Activated naive CD8-positive, alpha-beta T cell treated with anti-CD3 and anti-CD28 coated beads for 36 hours (primary cell): ENCODE results near the gene ACBD4. TPM values are rescaled to one million over a fixed set of nuclear protein-coding genes. Genes with fewer than 3 reads are reported as not detected.

Experiments
- DNase-seq: peaks from one replicate; pipeline ENCODE4 v3.0.0; 2021
- H3K27ac Mint-ChIP-seq: one replicate; pipeline ENCODE4 v1.8.0; 2022; ENCODE audit warnings: mild to moderate bottlenecking, moderate library complexity, mixed read lengths
- H3K27me3 Mint-ChIP-seq: one replicate; pipeline ENCODE4 v1.8.0; 2022; ENCODE audit warnings: mild to moderate bottlenecking, mixed read lengths
- H3K36me3 Mint-ChIP-seq: one replicate; pipeline ENCODE4 v1.8.0; 2021; ENCODE audit warnings: mild to moderate bottlenecking, mixed read lengths
- H3K4me1 Mint-ChIP-seq: one replicate; pipeline ENCODE4 v1.8.0; 2021; ENCODE audit warnings: mixed read lengths
- H3K4me3 Mint-ChIP-seq: one replicate; pipeline ENCODE4 v1.8.0; 2022; ENCODE audit warnings: mild to moderate bottlenecking, moderate library complexity, mixed read lengths
- H3K9me3 Mint-ChIP-seq: one replicate; pipeline ENCODE4 v1.8.0; 2022; ENCODE audit warnings: mixed read lengths
- total RNA-seq, 2 experiments: library from RNA; stranded (reverse); gene quantifications; one replicate each; pipeline ENCODE4 v1.2.3, GENCODE V29; 2021

The ACBD4 gene
- total RNA-seq: 1 to 10 TPM; 8.6 to 8.9 TPM

GRCh38 chr17:45135192-45135977, at the start of gene ACBD4:
TSS of gene ACBD4 (plus strand) at chr17:45135687. CDS start at chr17:45136145, 458 bp downstream.
- H3K27me3 Mint-ChIP-seq: peaks cover 6% of the 10 kb centered on the region
- DNase-seq: peak; percentile 95
- H3K9me3 Mint-ChIP-seq: no peaks in the 10 kb centered on the region

GRCh38 chr17:45086391-45086790, 49.1 kb upstream of the ACBD4 start:
- H3K36me3 Mint-ChIP-seq: peaks cover 21% of the 10 kb centered on the region
- H3K27me3 Mint-ChIP-seq: no peaks in the 10 kb centered on the region
- no peaks in the 10 kb centered on the region for H3K4me1 Mint-ChIP-seq
- no peak overlapping the region for H3K4me3 Mint-ChIP-seq
- no peaks in the 10 kb centered on the region for H3K9me3 Mint-ChIP-seq
- H3K27ac Mint-ChIP-seq: no peak overlapping the region
- no peak for DNase-seq

More at GRCh38 chr17:45135192-45135977, at the start of gene ACBD4:
- H3K4me1 Mint-ChIP-seq: peaks cover 10% of the 10 kb centered on the region
- no peaks in the 10 kb centered on the region for H3K36me3 Mint-ChIP-seq
- peak within 1 kb of the TSS; percentile 90 for H3K4me3 Mint-ChIP-seq
- peak within 1 kb of the TSS; percentile 78 for H3K27ac Mint-ChIP-seq

- Mint-ChIP-seq H3K27ac (no peak overlapping the region), H3K4me1 (no peaks in the 10 kb centered on the region), H3K4me3 (no peak overlapping the region), H3K27me3 (no peaks in the 10 kb centered on the region), H3K9me3 (no peaks in the 10 kb centered on the region), H3K36me3 (peaks cover 21% of the 10 kb centered on the region)
- DNase-seq: no peak
Measured at GRCh38 chr17:45086865-45087503, 48.5 kb upstream of the ACBD4 start.

- Mint-ChIP-seq H3K4me3 (no peak overlapping the region), H3K27ac (no peak overlapping the region), H3K9me3 (no peaks in the 10 kb centered on the region), H3K36me3 (peaks cover 24% of the 10 kb centered on the region), H3K4me1 (no peaks in the 10 kb centered on the region), H3K27me3 (no peaks in the 10 kb centered on the region)
- no peak for DNase-seq
Measured at GRCh38 chr17:45087504-45087975, 47.9 kb upstream of the ACBD4 start.

- Mint-ChIP-seq H3K4me1 (no peaks in the 10 kb centered on the region), H3K27me3 (no peaks in the 10 kb centered on the region), H3K36me3 (peaks cover 24% of the 10 kb centered on the region), H3K4me3 (no peak overlapping the region), H3K9me3 (no peaks in the 10 kb centered on the region), H3K27ac (no peak overlapping the region)
- DNase-seq: no peak
Measured at GRCh38 chr17:45087978-45088377, 47.5 kb upstream of the ACBD4 start.

GRCh38 chr17:45088741-45089140, 46.7 kb upstream of the ACBD4 start:
- Mint-ChIP-seq H3K4me1 (no peaks in the 10 kb centered on the region), H3K27me3 (no peaks in the 10 kb centered on the region), H3K27ac (peak overlapping the region; percentile 62), H3K9me3 (no peaks in the 10 kb centered on the region), H3K4me3 (no peak overlapping the region), H3K36me3 (peaks cover 25% of the 10 kb centered on the region)
- no peak for DNase-seq

- Mint-ChIP-seq H3K27me3 (no peaks in the 10 kb centered on the region), H3K27ac (no peak overlapping the region), H3K4me3 (no peak overlapping the region), H3K36me3 (peaks cover 34% of the 10 kb centered on the region), H3K9me3 (no peaks in the 10 kb centered on the region), H3K4me1 (no peaks in the 10 kb centered on the region)
- no peak for DNase-seq
Measured at GRCh38 chr17:45090711-45091110, 44.8 kb upstream of the ACBD4 start.

- H3K9me3 Mint-ChIP-seq: no peaks in the 10 kb centered on the region
- no peaks in the 10 kb centered on the region for H3K27me3 Mint-ChIP-seq
- no peak for DNase-seq
- H3K36me3 Mint-ChIP-seq: peaks cover 40% of the 10 kb centered on the region
- no peak overlapping the region for H3K4me3 Mint-ChIP-seq
- no peaks in the 10 kb centered on the region for H3K4me1 Mint-ChIP-seq
- H3K27ac Mint-ChIP-seq: no peak overlapping the region
Measured at GRCh38 chr17:45091778-45092425, 43.6 kb upstream of the ACBD4 start.

GRCh38 chr17:45092911-45093430, 42.5 kb upstream of the ACBD4 start:
- no peak overlapping the region for H3K27ac Mint-ChIP-seq
- peaks cover 38% of the 10 kb centered on the region for H3K36me3 Mint-ChIP-seq
- no peak overlapping the region for H3K4me3 Mint-ChIP-seq
- no peak for DNase-seq
- H3K9me3 Mint-ChIP-seq: no peaks in the 10 kb centered on the region
- H3K27me3 Mint-ChIP-seq: no peaks in the 10 kb centered on the region
- no peaks in the 10 kb centered on the region for H3K4me1 Mint-ChIP-seq

GRCh38 chr17:45093444-45094110, 41.9 kb upstream of the ACBD4 start:
- H3K4me1 Mint-ChIP-seq: no peaks in the 10 kb centered on the region
- peaks cover 38% of the 10 kb centered on the region for H3K36me3 Mint-ChIP-seq
- H3K27ac Mint-ChIP-seq: no peak overlapping the region
- H3K27me3 Mint-ChIP-seq: no peaks in the 10 kb centered on the region
- no peak overlapping the region for H3K4me3 Mint-ChIP-seq
- no peaks in the 10 kb centered on the region for H3K9me3 Mint-ChIP-seq
- no peak for DNase-seq

- no peaks in the 10 kb centered on the region for H3K9me3 Mint-ChIP-seq
- no peak overlapping the region for H3K4me3 Mint-ChIP-seq
- peak overlapping the region; percentile 51 for H3K27ac Mint-ChIP-seq
- H3K36me3 Mint-ChIP-seq: peaks cover 33% of the 10 kb centered on the region
- no peaks in the 10 kb centered on the region for H3K4me1 Mint-ChIP-seq
- DNase-seq: no peak
- no peaks in the 10 kb centered on the region for H3K27me3 Mint-ChIP-seq
Measured at GRCh38 chr17:45096141-45096540, 39.3 kb upstream of the ACBD4 start.

- DNase-seq: no peak
- no peaks in the 10 kb centered on the region for H3K27me3 Mint-ChIP-seq
Measured at GRCh38 chr17:45096926-45097325, 38.6 kb upstream of the ACBD4 start.

GRCh38 chr17:45098081-45098868, 37.2 kb upstream of the ACBD4 start:
- peaks cover 29% of the 10 kb centered on the region for H3K36me3 Mint-ChIP-seq
- no peaks in the 10 kb centered on the region for H3K27me3 Mint-ChIP-seq
- DNase-seq: no peak
- H3K4me1 Mint-ChIP-seq: no peaks in the 10 kb centered on the region
- H3K27ac Mint-ChIP-seq: no peak overlapping the region
- no peaks in the 10 kb centered on the region for H3K9me3 Mint-ChIP-seq
- H3K4me3 Mint-ChIP-seq: no peak overlapping the region

More at GRCh38 chr17:45096926-45097325, 38.6 kb upstream of the ACBD4 start:
- Mint-ChIP-seq H3K9me3 (no peaks in the 10 kb centered on the region), H3K36me3 (peaks cover 33% of the 10 kb centered on the region), H3K27ac (no peak overlapping the region), H3K4me3 (no peak overlapping the region), H3K4me1 (no peaks in the 10 kb centered on the region)
